ENCODE measurements around the gene AARS2.
A peak's percentile ranks its signal among the peaks of the same experiment; 100 is the strongest.

Gene AARS2

GRCh38 chr6:44300292-44300823 is 12.8 kb downstream of the AARS2 start:
- no peak for DNase-seq (ENCODE audit: low spot score)

GRCh38 chr6:44298864-44299263 is 14.3 kb downstream of the AARS2 start:
- DNase-seq (ENCODE audit: low spot score): no peak

- no peak for DNase-seq (ENCODE audit: low spot score)
These were observed 14.9 kb downstream of the AARS2 start for GRCh38 chr6:44298055-44298803.

- no peak for DNase-seq (ENCODE audit: low spot score)
These were observed 15.8 kb downstream of the AARS2 start for GRCh38 chr6:44297063-44298038.

- no peak for DNase-seq (ENCODE audit: low spot score)
These were observed 18.0 kb downstream of the AARS2 start for GRCh38 chr6:44294832-44295791.

GRCh38 chr6:44292661-44293365 is 20.3 kb downstream of the AARS2 start:
- DNase-seq (ENCODE audit: low spot score): no peak

- no peak for DNase-seq (ENCODE audit: low spot score)
These were observed 21.3 kb downstream of the AARS2 start for GRCh38 chr6:44291841-44292240.

GRCh38 chr6:44289726-44290260 is 23.4 kb downstream of the AARS2 start:
- DNase-seq (ENCODE audit: low spot score): no peak

GRCh38 chr6:44286747-44287146 is 26.4 kb downstream of the AARS2 start:
- DNase-seq (ENCODE audit: low spot score): no peak

GRCh38 chr6:44286285-44286565 is 26.9 kb downstream of the AARS2 start:
- DNase-seq (ENCODE audit: low spot score): no peak

GRCh38 chr6:44285552-44286284 is 27.4 kb downstream of the AARS2 start:
- peak; percentile 46 for DNase-seq (ENCODE audit: low spot score)

- DNase-seq (ENCODE audit: low spot score): no peak
These were observed 28.3 kb downstream of the AARS2 start for GRCh38 chr6:44284867-44285266.

GRCh38 chr6:44284121-44284520 is 29.0 kb downstream of the AARS2 start:
- DNase-seq (ENCODE audit: low spot score): no peak

GRCh38 chr6:44278774-44279697 is 34.1 kb downstream of the AARS2 start:
- no peak for DNase-seq (ENCODE audit: low spot score)

- no peak for DNase-seq (ENCODE audit: low spot score)
These were observed 34.8 kb downstream of the AARS2 start for GRCh38 chr6:44278315-44278714.

GRCh38 chr6:44277763-44278162 is 35.4 kb downstream of the AARS2 start:
- DNase-seq (ENCODE audit: low spot score): no peak

GRCh38 chr6:44276667-44277640 is 36.2 kb downstream of the AARS2 start:
- DNase-seq (ENCODE audit: low spot score): no peak

All from NAMALWA (cell line).